Mononuclear cell (primary cell): Measurements from ENCODE around the gene THSD4. TPM values are rescaled to one million over a fixed set of nuclear protein-coding genes. Genes with fewer than 3 reads are reported as not detected.
"Not testable (repeated sequence)": the region's sequence is repeated elsewhere in the genome, so short reads cannot be mapped to it uniquely, and the experiment has no call there.

Source experiments
- H3K27me3 ChIP-seq: 2 replicates; pipeline ENCODE4 v1.6.0; 2011; ENCODE audit warnings: low read length, control low read depth; ENCODE audit not compliant: insufficient read depth
- H3K4me1 ChIP-seq: 2 replicates; pipeline ENCODE4 v1.5.1; 2011; ENCODE audit warnings: mild to moderate bottlenecking, low read length, control low read depth; ENCODE audit not compliant: insufficient read depth
- H3K4me3 ChIP-seq: 2 replicates; pipeline ENCODE4 v1.5.1; 2011; ENCODE audit warnings: mild to moderate bottlenecking, low read length, moderate library complexity
- H3K9me3 ChIP-seq: 2 replicates; pipeline ENCODE4 v1.5.1; 2011; ENCODE audit warnings: low read depth, mild to moderate bottlenecking, control low read depth, low read length
- total RNA-seq: library from RNA; depleted of rRNA; stranded (reverse); fragments of >200 nt; gene quantifications from one replicate; pipeline ENCODE4 v1.2.3, GENCODE V29; 2012

The THSD4 gene
- total RNA-seq, 1 donor: 0.10 TPM

- Histone ChIP-seq H3K27me3 (no peaks in the 10 kb centered on the region), H3K4me3 (no peak overlapping the region), H3K4me1 (no peaks in the 10 kb centered on the region), H3K9me3 (no peaks in the 10 kb centered on the region)
These were observed 133.1 kb downstream of the THSD4 start for GRCh38 chr15:71248386-71248785.

GRCh38 chr15:71249986-71250385 lies 134.7 kb downstream of the THSD4 start:
- H3K4me1 ChIP-seq: no peaks in the 10 kb centered on the region
- no peak overlapping the region for H3K4me3 ChIP-seq
- H3K27me3 ChIP-seq: no peaks in the 10 kb centered on the region
- H3K9me3 ChIP-seq: no peaks in the 10 kb centered on the region

- H3K27me3 ChIP-seq: no peaks in the 10 kb centered on the region
- no peaks in the 10 kb centered on the region for H3K4me1 ChIP-seq
- H3K9me3 ChIP-seq: no peaks in the 10 kb centered on the region
- H3K4me3 ChIP-seq: no peak overlapping the region
These were observed 135.8 kb downstream of the THSD4 start for GRCh38 chr15:71250936-71251583.

- no peaks in the 10 kb centered on the region for H3K27me3 ChIP-seq
- no peaks in the 10 kb centered on the region for H3K4me1 ChIP-seq
- no peaks in the 10 kb centered on the region for H3K9me3 ChIP-seq
- H3K4me3 ChIP-seq: no peak overlapping the region
These were observed 136.3 kb downstream of the THSD4 start for GRCh38 chr15:71251584-71252043.

GRCh38 chr15:71252044-71252739 lies 136.9 kb downstream of the THSD4 start:
- Histone ChIP-seq H3K4me1 (no peaks in the 10 kb centered on the region), H3K4me3 (no peak overlapping the region), H3K27me3 (no peaks in the 10 kb centered on the region), H3K9me3 (no peaks in the 10 kb centered on the region)

- H3K4me3 ChIP-seq: no peak overlapping the region
- no peaks in the 10 kb centered on the region for H3K9me3 ChIP-seq
- H3K27me3 ChIP-seq: no peaks in the 10 kb centered on the region
- H3K4me1 ChIP-seq: no peaks in the 10 kb centered on the region
These were observed 137.4 kb downstream of the THSD4 start for GRCh38 chr15:71252740-71253047.

- H3K27me3 ChIP-seq: no peaks in the 10 kb centered on the region
- no peak overlapping the region for H3K4me3 ChIP-seq
- H3K9me3 ChIP-seq: no peaks in the 10 kb centered on the region
- no peaks in the 10 kb centered on the region for H3K4me1 ChIP-seq
These were observed 139.2 kb downstream of the THSD4 start for GRCh38 chr15:71254491-71254890.

- Histone ChIP-seq H3K27me3 (no peaks in the 10 kb centered on the region), H3K9me3 (no peaks in the 10 kb centered on the region), H3K4me3 (no peak overlapping the region), H3K4me1 (no peaks in the 10 kb centered on the region)
These were observed 141.8 kb downstream of the THSD4 start for GRCh38 chr15:71256934-71257664.

- no peak overlapping the region for H3K4me3 ChIP-seq
- H3K4me1 ChIP-seq: no peaks in the 10 kb centered on the region
- no peaks in the 10 kb centered on the region for H3K27me3 ChIP-seq
- no peaks in the 10 kb centered on the region for H3K9me3 ChIP-seq
These were observed 144.6 kb downstream of the THSD4 start for GRCh38 chr15:71259866-71260265.

GRCh38 chr15:71261418-71261817 lies 146.1 kb downstream of the THSD4 start:
- H3K27me3 ChIP-seq: no peaks in the 10 kb centered on the region
- no peaks in the 10 kb centered on the region for H3K4me1 ChIP-seq
- H3K4me3 ChIP-seq: no peak overlapping the region
- no peaks in the 10 kb centered on the region for H3K9me3 ChIP-seq

GRCh38 chr15:71261909-71262308 lies 146.6 kb downstream of the THSD4 start:
- H3K4me1 ChIP-seq: no peaks in the 10 kb centered on the region
- H3K9me3 ChIP-seq: no peaks in the 10 kb centered on the region
- H3K4me3 ChIP-seq: no peak overlapping the region
- no peaks in the 10 kb centered on the region for H3K27me3 ChIP-seq

GRCh38 chr15:71262599-71262998 lies 147.3 kb downstream of the THSD4 start:
- Histone ChIP-seq H3K4me3 (no peak overlapping the region), H3K27me3 (no peaks in the 10 kb centered on the region), H3K9me3 (no peaks in the 10 kb centered on the region), H3K4me1 (no peaks in the 10 kb centered on the region)

- not testable (repeated sequence) for H3K4me1 ChIP-seq, H3K27me3 ChIP-seq, H3K4me3 ChIP-seq, H3K9me3 ChIP-seq
These were observed 150.3 kb downstream of the THSD4 start for GRCh38 chr15:71265606-71266005.

- H3K27me3 ChIP-seq: no peaks in the 10 kb centered on the region
- no peaks in the 10 kb centered on the region for H3K9me3 ChIP-seq
- H3K4me3 ChIP-seq: no peak overlapping the region
- no peaks in the 10 kb centered on the region for H3K4me1 ChIP-seq
These were observed 156.1 kb downstream of the THSD4 start for GRCh38 chr15:71271327-71271726.

- Histone ChIP-seq H3K9me3 (no peaks in the 10 kb centered on the region), H3K27me3 (no peaks in the 10 kb centered on the region), H3K4me3 (no peak overlapping the region), H3K4me1 (no peaks in the 10 kb centered on the region)
These were observed 157.7 kb downstream of the THSD4 start for GRCh38 chr15:71272932-71273331.
